Transverse colon (tissue), 4 donors: Measurements from ENCODE around the gene COMMD4. TPM values are rescaled to one million over a fixed set of nuclear protein-coding genes. Genes with fewer than 3 reads are reported as not detected.

Experiments used
- DNase-seq: peaks from one replicate; pipeline ENCODE4 v3.0.0-alpha.2; 2019
- H3K27ac ChIP-seq, 4 donors: fragments of 200-600 bp; sonication (generic); 2 replicates each; pipeline ENCODE4 v1.5.1; 2016 to 2018; ENCODE audit warnings: inconsistent platforms in 4 of 4
- H3K27me3 ChIP-seq: fragments of 200-600 bp; sonication (generic); 2 replicates; pipeline ENCODE4 v1.5.1; 2017; ENCODE audit warnings: inconsistent platforms
- H3K36me3 ChIP-seq, 4 donors: fragments of 200-600 bp; sonication (generic); 2 replicates each; pipeline ENCODE4 v1.5.1; 2017 to 2019; ENCODE audit warnings: inconsistent platforms in 4 of 4
- H3K4me1 ChIP-seq, 4 donors: fragments of 200-600 bp; sonication (generic); 2 replicates each; pipeline ENCODE4 v1.5.1; 2017 to 2020; ENCODE audit warnings: inconsistent platforms in 4 of 4
- H3K4me3 ChIP-seq, 4 donors: fragments of 200-600 bp; sonication (generic); 1 replicate in 1 of 4; 2 replicates in 3 of 4; pipeline versions ENCODE4 v1.5.1 to v1.6.1; 2017 to 2019; ENCODE audit warnings: inconsistent platforms in 4 of 4
- H3K9me3 ChIP-seq, 2 donors: fragments of 200-600 bp; sonication (generic); 2 replicates each; pipeline ENCODE4 v1.5.1; 2017 to 2019; ENCODE audit warnings: inconsistent platforms in 2 of 2
- EP300 ChIP-seq: sonication (generic); formaldehyde crosslinking; IDR thresholded peaks from one replicate; pipeline ENCODE4 v1.6.1; 2017; ENCODE audit warnings: antibody characterized with exemption, low read depth
- POLR2A ChIP-seq: fragments of 450-650 bp; IDR thresholded peaks from one replicate; pipeline ENCODE4 v1.6.1; 2016; ENCODE audit warnings: antibody characterized with exemption, mild to moderate bottlenecking, moderate library complexity
- POLR2AphosphoS5 ChIP-seq, 3 donors: sonication (generic); formaldehyde crosslinking; IDR thresholded peaks; one replicate each; pipeline ENCODE4 v1.6.1; 2016; ENCODE audit warnings: antibody characterized with exemption in 3 of 3
- WGBS, 2 donors: methylation state at CpG; one replicate each; pipeline ENCODE4 v1.1.5; 2018; ENCODE audit warnings: low coverage in 1 of 2; 5-methylcytosine and 5-hydroxymethylcytosine counted together
- in situ Hi-C, 4 donors: fragments of 200-750 bp; cut with MboI; loops; one replicate each; pipeline versions ENCODE4 v1.15.0 to v1.15.1; 2017; ENCODE audit warnings: low sequenced_read_pairs in 3 of 4, low pct_ligation_motif_present in 1 of 4, low pct_unique_long_range_greater_than_20kb in 1 of 4
- intact Hi-C: fragments of 100-400 bp; cut with DNase I; formaldehyde crosslinking; loops from one replicate; pipeline ENCODE4 v1.15.1; 2023; ENCODE audit warnings: low total_unique reads
- total RNA-seq, 4 donors: library from RNA; depleted of rRNA; stranded (reverse); fragments of >200 nt; gene quantifications; one replicate each; pipeline ENCODE4 v1.1.0, GENCODE V29; 2016
- TF ChIP-seq, protein P1 (sequence below), 5 experiments: fragments of 200-600 bp in 3 of 5; fragments of 450-650 bp in 2 of 5; sonication (generic) in 3 of 5; IDR thresholded peaks; 1 replicate in 2 of 5; 2 replicates in 3 of 5; pipeline ENCODE4 v1.5.1; 2016 to 2017; ENCODE audit warnings: antibody characterized with exemption in 5 of 5, inconsistent platforms in 3 of 5, mild to moderate bottlenecking in 2 of 5, moderate library complexity in 1 of 5

Gene COMMD4
- total RNA-seq, 4 donors from 2014 or later = 33.2 to 97.3 (median 70.3) TPM

- WGBS, 2 donors = 86% methylated on average over 14 of the region's 15 CpGs; no CpG with 5 or more reads in 1 of the 2 donors
- no peaks in the 10 kb centered on the region for H3K27me3 ChIP-seq
- intact Hi-C loops (no loop called here), in situ Hi-C loops (loop anchor here in 3 of 4 donors (10.0 to 25.0 kb wide), 2 partner anchors 95 to 278 kb away; partner anchors contain the start of genes IMP3 (in 3 of the 3), SNUPN (in 3 of the 3), SNX33 (in 3 of the 3) and SIN3A (in 1 of the 3))
- no peaks in the 10 kb centered on the region for H3K4me1 ChIP-seq
- DNase-seq = no peak
- H3K36me3 ChIP-seq = peaks cover 0 to 7% (median 0%) of the 10 kb centered on the region in 4 donors
- TF ChIP-seq, protein P1, sequence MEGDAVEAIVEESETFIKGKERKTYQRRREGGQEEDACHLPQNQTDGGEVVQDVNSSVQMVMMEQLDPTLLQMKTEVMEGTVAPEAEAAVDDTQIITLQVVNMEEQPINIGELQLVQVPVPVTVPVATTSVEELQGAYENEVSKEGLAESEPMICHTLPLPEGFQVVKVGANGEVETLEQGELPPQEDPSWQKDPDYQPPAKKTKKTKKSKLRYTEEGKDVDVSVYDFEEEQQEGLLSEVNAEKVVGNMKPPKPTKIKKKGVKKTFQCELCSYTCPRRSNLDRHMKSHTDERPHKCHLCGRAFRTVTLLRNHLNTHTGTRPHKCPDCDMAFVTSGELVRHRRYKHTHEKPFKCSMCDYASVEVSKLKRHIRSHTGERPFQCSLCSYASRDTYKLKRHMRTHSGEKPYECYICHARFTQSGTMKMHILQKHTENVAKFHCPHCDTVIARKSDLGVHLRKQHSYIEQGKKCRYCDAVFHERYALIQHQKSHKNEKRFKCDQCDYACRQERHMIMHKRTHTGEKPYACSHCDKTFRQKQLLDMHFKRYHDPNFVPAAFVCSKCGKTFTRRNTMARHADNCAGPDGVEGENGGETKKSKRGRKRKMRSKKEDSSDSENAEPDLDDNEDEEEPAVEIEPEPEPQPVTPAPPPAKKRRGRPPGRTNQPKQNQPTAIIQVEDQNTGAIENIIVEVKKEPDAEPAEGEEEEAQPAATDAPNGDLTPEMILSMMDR (IDR thresholded peaks at IDR 0.05) = no peak
- TF ChIP-seq POLR2AphosphoS5 (IDR thresholded peaks at IDR 0.05) (no peak), EP300 (no peak), POLR2A (no peak)
- H3K9me3 ChIP-seq = no peaks in the 10 kb centered on the region
- no peak overlapping the region for H3K4me3 ChIP-seq
- no peak overlapping the region for H3K27ac ChIP-seq
These were observed 23.8 kb downstream of the COMMD4 start for GRCh38 chr15:75359537-75360250.

GRCh38 chr15:75360391-75360790 lies 24.5 kb downstream of the COMMD4 start:
- Histone ChIP-seq H3K27ac (no peak overlapping the region), H3K36me3 (peaks cover 0 to 8% (median under 1%) of the 10 kb centered on the region in 4 donors), H3K4me1 (no peaks in the 10 kb centered on the region), H3K4me3 (no peak overlapping the region), H3K9me3 (no peaks in the 10 kb centered on the region), H3K27me3 (no peaks in the 10 kb centered on the region)
- in situ Hi-C loops = loop anchor here in 3 of 4 donors (10.0 to 25.0 kb wide), 2 partner anchors 94 to 277 kb away; partner anchors contain the start of genes IMP3 (in 3 of the 3), SNUPN (in 3 of the 3), SNX33 (in 3 of the 3) and SIN3A (in 1 of the 3)
- no peak for TF ChIP-seq EP300
- TF ChIP-seq, protein P1 (IDR thresholded peaks at IDR 0.05) = no peak
- no peak for DNase-seq
- intact Hi-C loops = no loop called here
- WGBS, 2 donors = 78% methylated on average over 1 of the region's 1 CpG; no CpG with 5 or more reads in 1 of the 2 donors

DNA sequence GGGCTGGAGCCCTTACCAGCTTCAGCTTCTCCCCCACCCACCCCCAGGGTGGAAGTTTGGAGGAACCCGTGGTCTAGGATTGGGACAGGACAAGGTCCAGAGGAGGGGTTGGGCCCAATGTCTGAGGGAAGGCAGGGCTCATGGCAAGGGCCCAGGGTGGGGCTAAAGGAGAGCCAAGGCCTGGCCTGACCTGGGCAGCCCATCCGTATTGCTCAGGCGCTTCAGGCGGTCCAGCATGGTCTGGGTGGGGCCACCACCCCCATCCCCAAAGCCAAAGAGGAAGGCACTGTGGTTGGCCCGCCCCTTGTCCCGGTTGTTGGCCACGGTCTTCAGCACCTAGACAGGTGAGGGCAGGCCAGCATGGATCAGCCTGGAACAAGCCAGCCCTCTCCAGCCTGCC lies 25.0 kb downstream of the COMMD4 start:
- 85% methylated on average over 5 of the region's 7 CpGs; no CpG with 5 or more reads in 1 of the 2 donors for WGBS, 2 donors
- peaks cover 0 to 12% (median 2%) of the 10 kb centered on the region in 4 donors for H3K36me3 ChIP-seq

More for the DNA sequence above, 25.0 kb downstream of the COMMD4 start:
- no peak overlapping the region for H3K4me3 ChIP-seq
- in situ Hi-C loops (loop anchor here in 3 of 4 donors (10.0 to 25.0 kb wide), 2 partner anchors 94 to 276 kb away; partner anchors contain the start of genes IMP3 (in 3 of the 3), SNUPN (in 3 of the 3), SNX33 (in 3 of the 3) and SIN3A (in 1 of the 3)), intact Hi-C loops (no loop called here)
- H3K27me3 ChIP-seq = no peaks in the 10 kb centered on the region
- H3K4me1 ChIP-seq = no peaks in the 10 kb centered on the region
- no peak for TF ChIP-seq POLR2AphosphoS5 (IDR thresholded peaks at IDR 0.05)
- TF ChIP-seq, protein P1 (IDR thresholded peaks at IDR 0.05) = no peak
- TF ChIP-seq EP300 = no peak
- no peak for DNase-seq
- H3K27ac ChIP-seq = no peak overlapping the region
- H3K9me3 ChIP-seq = no peaks in the 10 kb centered on the region
